ENCODE data around the gene PEAK3. TPM values are rescaled to one million over a fixed set of nuclear protein-coding genes. Genes with fewer than 3 reads are reported as not detected.
A peak's percentile ranks its signal among the peaks of the same experiment; 100 is the strongest.

PEAK3 gene
- total and polyA plus RNA-seq, 9 of the 15 experiments (the other 6 are each of a cell fraction or from before 2014, with no cell fraction given) = 0.07 to 0.40 TPM; not detected in 7

DNA sequence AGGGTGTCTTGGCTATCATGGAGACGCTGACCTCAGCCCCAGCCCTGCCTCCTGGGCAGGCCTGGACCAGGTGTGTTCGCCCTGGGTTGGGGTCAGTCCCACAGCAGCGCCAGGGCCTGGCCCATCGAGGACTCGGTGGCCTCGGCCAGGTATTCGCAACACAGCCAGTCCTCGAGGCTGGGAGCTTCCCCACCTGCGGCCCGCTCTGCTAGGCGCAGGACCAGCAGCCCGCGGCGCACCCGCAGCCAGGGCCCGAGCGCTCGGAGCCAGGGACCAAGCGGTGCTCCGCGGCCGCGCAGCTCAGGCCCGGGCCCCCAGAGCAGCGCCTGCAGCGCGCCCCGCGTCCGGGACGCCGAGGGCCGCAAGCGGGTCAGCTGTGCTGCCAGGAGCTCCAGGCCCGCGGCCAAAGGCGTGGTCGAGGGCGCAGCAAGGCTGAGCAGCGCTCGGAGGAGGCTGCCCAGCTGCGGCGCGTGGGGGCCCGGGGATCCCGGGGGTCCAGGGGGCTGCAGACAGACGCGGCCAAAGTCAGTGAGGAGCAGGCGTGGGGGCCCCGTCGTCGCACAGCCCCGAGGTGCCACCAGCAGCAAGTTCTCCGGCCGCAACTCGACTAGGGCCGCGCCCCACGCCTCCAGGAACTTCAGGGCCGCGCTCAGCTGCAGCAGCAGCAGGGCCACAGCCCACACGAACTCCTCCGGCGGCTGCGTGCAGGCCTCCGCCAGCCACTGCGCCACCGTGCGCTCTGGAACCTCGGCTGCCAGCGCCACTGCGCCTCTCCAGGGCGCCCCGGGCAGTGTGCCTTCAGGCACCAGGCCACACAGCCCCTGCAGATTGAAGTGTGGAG, 6.2 kb downstream of the PEAK3 start:
- Histone ChIP-seq H3K27me3 (ENCODE audit: control insufficient read depth in 2 of 2, insufficient read depth in 2 of 2, low read length in 2 of 2) (no peaks in the 10 kb centered on the region), H3K9me3 (replicated peaks; ENCODE audit: control insufficient read depth, insufficient read depth, low read depth, low read length) (no peaks in the 10 kb centered on the region), H3K4me1 (replicated peaks in 1 of 2; ENCODE audit: control insufficient read depth in 2 of 2, insufficient read depth in 2 of 2, low read length in 2 of 2) (peaks cover 10 to 72% of the 10 kb centered on the region in 2 experiments), H3K27ac (ENCODE audit: extremely low read depth, low read depth, low read length) (no peak overlapping the region), H3K79me2 (ENCODE audit: control insufficient read depth, insufficient read depth, low read length) (peaks cover 45% of the 10 kb centered on the region), H3K36me3 (ENCODE audit: control insufficient read depth, insufficient read depth, low read length) (peaks cover 34% of the 10 kb centered on the region), H4K20me1 (replicated peaks; ENCODE audit: control insufficient read depth, insufficient read depth, low read length) (peaks cover 35% of the 10 kb centered on the region), H3K9me1 (ENCODE audit: control insufficient read depth, insufficient read depth, low read length) (peaks cover 5% of the 10 kb centered on the region), H3K9ac (ENCODE audit: insufficient read depth in 1 of 2, low read depth in 2 of 2, low read length in 2 of 2) (peak overlapping the region in 1 of 2 experiments; percentile 75; a peak in 1 of 4 replicates), H2AFZ (ENCODE audit: low read depth, low read length) (no peak overlapping the region), H3K4me3 (no peak overlapping the region), H3K4me2 (ENCODE audit: insufficient read depth, low read length) (no peak overlapping the region)
- intact Hi-C loops (cut with micrococcal nuclease) = loop anchor here (1.0 to 5.0 kb wide), 3 partner anchors 41 to 336 kb away; no protein-coding TSS in a partner anchor
- ChIA-PET POLR2A (interaction anchor here (0.6 to 7.0 kb wide), 10 partner anchors 9 to 998 kb away, joined by 3 to 86 read pairs (median 3); no protein-coding TSS in a partner anchor), CTCF (ENCODE audit: low intra/inter-chr PET ratio) (interaction anchor here (0.6 to 1.5 kb wide), 3 partner anchors 116 to 151 kb away, joined by 3 to 5 read pairs (median 5); no protein-coding TSS in a partner anchor)
- ATAC-seq (no peak), FAIRE-seq (no peak), DNase-seq (ENCODE audit: extremely low read depth in 1 of 4, low spot score in 3 of 4) (no peak)
- in situ Hi-C loops (cut with MboI) = no loop called here
- WGBS (ENCODE audit: insufficient coverage, low coverage, missing lambda C conversion rate) = 95% methylated on average over 27 of the region's 74 CpGs
- BruUV-seq (replicated peaks) = no TSS peak
- TF ChIP-seq DIDO1 (tag; IDR thresholded peaks at IDR 0.05; ENCODE audit: low read depth) (no peak), SAFB (IDR thresholded peaks at IDR 0.05; ENCODE audit: borderline replicate concordance, low read depth, low read length) (0 out of 2 replicates have a peak, but pooled peaks have one; percentile 12), POLR2G (IDR thresholded peaks at IDR 0.05; ENCODE audit: low read depth, low read length) (peak; percentile 69), U2AF2 (optimal IDR thresholded peaks at IDR 0.05; ENCODE audit: low read depth, low read length) (no peak), EP400 (IDR thresholded peaks at IDR 0.05) (no peak), NFYB (IDR thresholded peaks at IDR 0.05; ENCODE audit: extremely low read depth, insufficient read length) (no peak), PHB (CRISPR knock-in tag; IDR thresholded peaks at IDR 0.05) (no peak), ATF7 (IDR thresholded peaks at IDR 0.05) (no peak), ZNF253 (CRISPR knock-in tag; conservative IDR thresholded peaks at IDR 0.05) (no peak), PURB (CRISPR knock-in tag; IDR thresholded peaks at IDR 0.05; ENCODE audit: low read depth) (no peak), ZNF347 (CRISPR knock-in tag; IDR thresholded peaks at IDR 0.05; ENCODE audit: low read depth) (no peak), RBM22 (IDR thresholded peaks at IDR 0.05; ENCODE audit: low read depth, low read length, poor library complexity, severe bottlenecking) (peak; percentile 83), FIP1L1 (IDR thresholded peaks at IDR 0.05; ENCODE audit: low read depth, low read length, poor library complexity, severe bottlenecking) (peak; percentile 30), RBFOX2 (IDR thresholded peaks at IDR 0.05; ENCODE audit: low read depth, low read length) (peak; percentile 67)
- TF ChIP-seq, protein P1, sequence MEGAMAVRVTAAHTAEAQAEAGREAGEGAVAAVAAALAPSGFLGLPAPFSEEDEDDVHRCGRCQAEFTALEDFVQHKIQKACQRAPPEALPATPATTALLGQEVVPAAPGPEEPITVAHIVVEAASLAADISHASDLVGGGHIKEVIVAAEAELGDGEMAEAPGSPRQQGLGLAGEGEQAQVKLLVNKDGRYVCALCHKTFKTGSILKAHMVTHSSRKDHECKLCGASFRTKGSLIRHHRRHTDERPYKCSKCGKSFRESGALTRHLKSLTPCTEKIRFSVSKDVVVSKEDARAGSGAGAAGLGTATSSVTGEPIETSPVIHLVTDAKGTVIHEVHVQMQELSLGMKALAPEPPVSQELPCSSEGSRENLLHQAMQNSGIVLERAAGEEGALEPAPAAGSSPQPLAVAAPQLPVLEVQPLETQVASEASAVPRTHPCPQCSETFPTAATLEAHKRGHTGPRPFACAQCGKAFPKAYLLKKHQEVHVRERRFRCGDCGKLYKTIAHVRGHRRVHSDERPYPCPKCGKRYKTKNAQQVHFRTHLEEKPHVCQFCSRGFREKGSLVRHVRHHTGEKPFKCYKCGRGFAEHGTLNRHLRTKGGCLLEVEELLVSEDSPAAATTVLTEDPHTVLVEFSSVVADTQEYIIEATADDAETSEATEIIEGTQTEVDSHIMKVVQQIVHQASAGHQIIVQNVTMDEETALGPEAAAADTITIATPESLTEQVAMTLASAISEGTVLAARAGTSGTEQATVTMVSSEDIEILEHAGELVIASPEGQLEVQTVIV (CRISPR knock-in tag; IDR thresholded peaks at IDR 0.05; ENCODE audit: borderline replicate concordance) = no peak
- TF ChIP-seq, protein P2, sequence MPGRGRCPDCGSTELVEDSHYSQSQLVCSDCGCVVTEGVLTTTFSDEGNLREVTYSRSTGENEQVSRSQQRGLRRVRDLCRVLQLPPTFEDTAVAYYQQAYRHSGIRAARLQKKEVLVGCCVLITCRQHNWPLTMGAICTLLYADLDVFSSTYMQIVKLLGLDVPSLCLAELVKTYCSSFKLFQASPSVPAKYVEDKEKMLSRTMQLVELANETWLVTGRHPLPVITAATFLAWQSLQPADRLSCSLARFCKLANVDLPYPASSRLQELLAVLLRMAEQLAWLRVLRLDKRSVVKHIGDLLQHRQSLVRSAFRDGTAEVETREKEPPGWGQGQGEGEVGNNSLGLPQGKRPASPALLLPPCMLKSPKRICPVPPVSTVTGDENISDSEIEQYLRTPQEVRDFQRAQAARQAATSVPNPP (IDR thresholded peaks at IDR 0.05; ENCODE audit: borderline replicate concordance, insufficient read depth, insufficient read length) = no peak
